Upper lobe of left lung (tissue), 4 donors: ENCODE results near the gene MBD5.

ENCODE experiments used
- CTCF ChIP-seq, 6 experiments: fragments of 450-650 bp in 4 of 6; fragments of 200-600 bp in 2 of 6; sonication (generic) in 2 of 6; IDR thresholded peaks; one replicate each; pipeline ENCODE4 v1.5.1; 2016 to 2019; ENCODE audit warnings: antibody characterized with exemption in 6 of 6
- EP300 ChIP-seq, 4 donors: sonication (generic); formaldehyde crosslinking; IDR thresholded peaks; one replicate each; pipeline ENCODE4 v1.5.1; 2017; ENCODE audit warnings: antibody characterized with exemption in 4 of 4, control low read depth in 2 of 4
- POLR2A ChIP-seq, 4 donors: fragments of 450-650 bp; IDR thresholded peaks; one replicate each; pipeline ENCODE4 v1.5.1; 2016 to 2017; ENCODE audit warnings: antibody characterized with exemption in 4 of 4, mild to moderate bottlenecking in 2 of 4
- POLR2AphosphoS5 ChIP-seq, 2 donors: sonication (generic); formaldehyde crosslinking; IDR thresholded peaks; one replicate each; pipeline ENCODE4 v1.5.1; 2017; ENCODE audit warnings: antibody characterized with exemption in 2 of 2

- no peak for TF ChIP-seq CTCF (IDR thresholded peaks at IDR 0.05)
- TF ChIP-seq POLR2A (IDR thresholded peaks at IDR 0.05) = no peak
- TF ChIP-seq EP300 (IDR thresholded peaks at IDR 0.05) = no peak
- TF ChIP-seq POLR2AphosphoS5 (IDR thresholded peaks at IDR 0.05) = no peak
Observed at GRCh38 chr2:148475626-148476025, 454.7 kb downstream of the MBD5 start.
